PC-9 (cell line): ENCODE data around the gene SPINT1.

Experiments used
- CTCF ChIP-seq: fragments of 200-600 bp; sonication (generic); conservative IDR thresholded peaks from 2 replicates; pipeline ENCODE4 v1.6.1; 2017; ENCODE audit warnings: mixed run types, antibody characterized with exemption, mild to moderate bottlenecking, moderate library complexity
- EZH2 ChIP-seq: fragments of 200-600 bp; sonication (generic); IDR thresholded peaks from 2 replicates; pipeline ENCODE4 v1.8.0; 2017; ENCODE audit warnings: antibody characterized with exemption, low read depth

- TF ChIP-seq CTCF (no peak), EZH2 (no peak)
These were observed 24.8 kb upstream of the SPINT1 start for GRCh38 chr15:40819048-40819447.
